Colonic mucosa (tissue), 4 donors: ENCODE measurements around the gene CCDC175. TPM values are rescaled to one million over a fixed set of nuclear protein-coding genes. Genes with fewer than 3 reads are reported as not detected.
A peak's percentile ranks its signal among the peaks of the same experiment; 100 is the strongest.

ENCODE experiments used
- DNase-seq: peaks from one replicate; pipeline ENCODE4 v3.0.0-alpha.2; 2020
- H3K27ac ChIP-seq: fragments of 200-600 bp; one replicate; pipeline ENCODE4 v1.8.0; 2021
- H3K27me3 ChIP-seq: fragments of 200-600 bp; one replicate; pipeline ENCODE4 v1.8.0; 2021
- H3K36me3 ChIP-seq: fragments of 200-600 bp; one replicate; pipeline ENCODE4 v1.8.0; 2021
- H3K4me1 ChIP-seq: fragments of 200-600 bp; one replicate; pipeline ENCODE4 v1.8.0; 2021; ENCODE audit warnings: mild to moderate bottlenecking
- H3K4me3 ChIP-seq: fragments of 200-600 bp; one replicate; pipeline ENCODE4 v1.8.0; 2021
- H3K9ac ChIP-seq, 2 donors: one replicate each; pipeline ENCODE4 v1.7.0; 2013; ENCODE audit warnings: control low read depth in 2 of 2, low read depth in 2 of 2, low read length in 2 of 2
- H3K9me3 ChIP-seq: fragments of 200-600 bp; one replicate; pipeline ENCODE4 v1.8.0; 2021
- intact Hi-C: fragments of 100-400 bp; cut with DNase I; formaldehyde crosslinking; loops from one replicate; pipeline ENCODE4 v1.14.1; 2022
- total RNA-seq, 2 donors: library from RNA; stranded (reverse); fragmentation: NEBNext Ultra II Directional in 1 of 2; extraction: Animal tissue kit (Norgen Biotek cat#: 25700) in 1 of 2; gene quantifications; one replicate each; pipeline ENCODE4 v1.2.1, GENCODE V29; 2021
- TF ChIP-seq, protein P1 (sequence below): fragments of 200-600 bp; IDR thresholded peaks from one replicate; pipeline ENCODE4 v1.8.0; 2022; ENCODE audit warnings: antibody characterized with exemption, mild to moderate bottlenecking
- donor health status: healthy.
- donor health status: DM: no; HTN: no; CAD: no.
- donor health status: DM: no; HTN: no; CAD: no.

CCDC175 gene
- total RNA-seq, 2 donors from 2014 or later = 0.27 to 0.32 TPM

DNA sequence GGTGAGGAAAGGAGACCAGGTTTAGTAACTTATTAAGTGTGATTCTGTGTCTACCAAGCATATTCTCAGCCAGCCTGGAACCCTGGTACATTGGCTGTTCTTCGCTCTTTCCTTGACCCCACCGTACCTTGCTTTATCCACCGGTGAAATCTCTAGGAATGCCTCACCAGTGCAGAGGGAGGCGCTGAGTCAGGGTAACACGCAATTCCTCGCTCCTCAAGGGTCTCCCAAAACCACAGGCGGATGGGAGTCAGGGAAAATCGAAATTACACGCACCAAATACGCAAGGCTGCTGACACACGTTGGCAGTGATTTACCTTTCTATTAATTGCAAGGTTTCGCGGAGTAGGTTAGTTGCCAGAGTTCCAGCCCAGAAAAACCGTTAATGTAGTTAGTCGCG lies 93.2 kb downstream of the CCDC175 start:
- H3K27me3 ChIP-seq = no peaks in the 10 kb centered on the region
- intact Hi-C loops = no loop called here
- TF ChIP-seq, protein P1, sequence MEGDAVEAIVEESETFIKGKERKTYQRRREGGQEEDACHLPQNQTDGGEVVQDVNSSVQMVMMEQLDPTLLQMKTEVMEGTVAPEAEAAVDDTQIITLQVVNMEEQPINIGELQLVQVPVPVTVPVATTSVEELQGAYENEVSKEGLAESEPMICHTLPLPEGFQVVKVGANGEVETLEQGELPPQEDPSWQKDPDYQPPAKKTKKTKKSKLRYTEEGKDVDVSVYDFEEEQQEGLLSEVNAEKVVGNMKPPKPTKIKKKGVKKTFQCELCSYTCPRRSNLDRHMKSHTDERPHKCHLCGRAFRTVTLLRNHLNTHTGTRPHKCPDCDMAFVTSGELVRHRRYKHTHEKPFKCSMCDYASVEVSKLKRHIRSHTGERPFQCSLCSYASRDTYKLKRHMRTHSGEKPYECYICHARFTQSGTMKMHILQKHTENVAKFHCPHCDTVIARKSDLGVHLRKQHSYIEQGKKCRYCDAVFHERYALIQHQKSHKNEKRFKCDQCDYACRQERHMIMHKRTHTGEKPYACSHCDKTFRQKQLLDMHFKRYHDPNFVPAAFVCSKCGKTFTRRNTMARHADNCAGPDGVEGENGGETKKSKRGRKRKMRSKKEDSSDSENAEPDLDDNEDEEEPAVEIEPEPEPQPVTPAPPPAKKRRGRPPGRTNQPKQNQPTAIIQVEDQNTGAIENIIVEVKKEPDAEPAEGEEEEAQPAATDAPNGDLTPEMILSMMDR = no peak
- H3K9ac ChIP-seq = peak overlapping the region; percentile 70 to 83
- peak overlapping the region; percentile 89 for H3K27ac ChIP-seq
- no peaks in the 10 kb centered on the region for H3K36me3 ChIP-seq
- H3K4me3 ChIP-seq = peak overlapping the region; percentile 74
- DNase-seq = peak; percentile 36
- H3K4me1 ChIP-seq = peaks cover 6% of the 10 kb centered on the region
- H3K9me3 ChIP-seq = no peaks in the 10 kb centered on the region

DNA sequence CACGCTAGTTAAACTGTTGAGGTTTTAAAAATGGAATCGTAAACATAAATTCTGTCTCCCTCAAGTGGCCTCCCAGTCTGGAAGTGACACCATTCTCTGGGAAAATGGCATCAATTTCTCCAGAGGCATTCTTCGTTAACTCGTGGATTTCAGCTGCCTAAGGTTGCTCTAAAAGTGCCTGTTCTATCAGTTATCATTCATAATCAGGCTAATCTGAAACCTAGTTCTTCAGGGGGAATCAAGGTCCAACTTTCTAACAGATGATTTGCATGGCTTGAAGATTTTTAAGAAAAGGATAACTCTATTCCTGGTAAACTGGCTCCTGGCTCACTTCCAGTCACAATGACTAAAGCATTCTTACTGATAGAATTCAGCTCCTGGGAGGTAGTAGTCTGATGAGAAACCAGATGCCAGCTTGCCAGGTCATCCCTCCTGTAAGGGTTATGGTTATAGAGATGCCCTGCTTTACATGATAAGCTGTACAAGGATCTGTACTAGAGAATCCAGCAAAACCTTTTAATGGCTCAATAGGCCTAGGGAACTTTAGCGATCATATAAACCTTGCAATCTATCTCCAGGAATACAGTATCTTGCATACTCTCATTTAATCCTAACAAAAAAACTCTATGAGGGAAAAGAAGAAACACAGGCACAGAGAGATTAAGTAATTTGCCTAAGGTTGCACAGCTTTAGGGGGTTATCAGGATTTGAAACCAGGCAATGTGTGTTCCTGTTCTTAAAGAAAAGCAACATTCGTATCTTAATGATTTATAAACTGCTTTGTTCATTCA lies 93.9 kb downstream of the CCDC175 start:
- TF ChIP-seq, protein P1 = no peak
- DNase-seq = peak; percentile 40
- Histone ChIP-seq H3K36me3 (no peaks in the 10 kb centered on the region), H3K4me3 (peak overlapping the region; percentile 74), H3K9ac (peak overlapping the region in 1 of 2 donors; percentile 70), H3K27me3 (no peaks in the 10 kb centered on the region), H3K4me1 (peaks cover 6% of the 10 kb centered on the region), H3K27ac (peak overlapping the region; percentile 89), H3K9me3 (no peaks in the 10 kb centered on the region)
- intact Hi-C loops = no loop called here

DNA sequence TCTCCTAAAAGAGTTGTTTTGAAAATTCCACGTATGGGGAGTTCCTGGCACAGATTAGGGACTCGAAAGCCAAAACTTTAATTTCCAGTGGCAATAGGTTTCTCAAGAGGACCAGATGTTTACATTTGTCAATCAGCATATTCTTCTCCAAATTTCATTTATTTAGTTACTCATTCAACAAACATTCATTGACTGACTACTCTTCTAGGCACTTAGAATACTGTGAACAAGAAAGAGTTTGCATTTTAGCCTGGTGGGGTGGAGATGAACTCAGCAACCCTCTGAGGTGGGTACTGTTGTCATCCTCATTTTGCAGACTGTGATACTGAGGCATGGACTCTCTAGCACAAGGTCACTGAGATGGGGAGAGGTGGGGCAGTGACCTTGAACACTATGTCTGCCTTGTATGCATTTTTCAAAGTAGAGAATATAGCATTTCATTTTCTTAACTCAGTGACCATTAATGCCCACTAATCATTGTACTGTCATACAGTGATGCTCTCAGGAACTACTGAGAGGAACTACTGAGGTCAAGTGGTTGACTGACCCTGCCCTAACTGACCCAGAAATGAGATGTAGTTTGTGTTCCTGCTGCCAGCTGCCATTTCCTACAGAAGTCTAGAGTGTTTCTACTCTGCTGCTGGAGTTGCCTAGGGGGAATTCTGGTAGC lies 94.6 kb downstream of the CCDC175 start:
- no peak for DNase-seq

DNA sequence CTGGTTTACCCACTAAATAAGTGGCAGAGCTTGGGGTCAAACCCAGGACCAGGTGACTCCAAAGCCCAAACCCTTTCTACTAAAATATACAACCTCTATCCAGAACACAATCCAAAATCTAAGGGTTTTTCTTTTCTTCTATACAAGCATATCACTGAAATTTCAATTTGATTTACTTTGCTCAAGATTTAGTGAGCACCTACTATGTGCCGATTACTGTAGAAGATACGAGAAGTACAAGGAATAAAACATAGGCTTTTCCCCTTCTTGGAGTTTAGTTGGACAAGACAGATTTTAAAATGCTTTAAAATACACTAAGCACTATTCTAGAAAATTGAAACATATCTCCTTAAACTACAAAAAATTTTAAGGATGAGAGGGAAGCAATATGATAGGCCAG lies 95.2 kb downstream of the CCDC175 start:
- no peaks in the 10 kb centered on the region for H3K27me3 ChIP-seq
- TF ChIP-seq, protein P1 = no peak
- H3K4me3 ChIP-seq = no peak overlapping the region
- no peak for DNase-seq
- intact Hi-C loops = no loop called here
- H3K4me1 ChIP-seq = peaks cover 6% of the 10 kb centered on the region
- H3K9ac ChIP-seq = no peak overlapping the region
- no peak overlapping the region for H3K27ac ChIP-seq
- H3K9me3 ChIP-seq = no peaks in the 10 kb centered on the region
- H3K36me3 ChIP-seq = no peaks in the 10 kb centered on the region

More for the DNA sequence above, 94.6 kb downstream of the CCDC175 start:
- Histone ChIP-seq H3K9me3 (no peaks in the 10 kb centered on the region), H3K4me1 (peaks cover 6% of the 10 kb centered on the region), H3K27me3 (no peaks in the 10 kb centered on the region), H3K27ac (no peak overlapping the region), H3K4me3 (no peak overlapping the region), H3K36me3 (no peaks in the 10 kb centered on the region), H3K9ac (peak overlapping the region in 1 of 2 donors; percentile 70)
- TF ChIP-seq, protein P1 = no peak
- intact Hi-C loops = no loop called here

DNA sequence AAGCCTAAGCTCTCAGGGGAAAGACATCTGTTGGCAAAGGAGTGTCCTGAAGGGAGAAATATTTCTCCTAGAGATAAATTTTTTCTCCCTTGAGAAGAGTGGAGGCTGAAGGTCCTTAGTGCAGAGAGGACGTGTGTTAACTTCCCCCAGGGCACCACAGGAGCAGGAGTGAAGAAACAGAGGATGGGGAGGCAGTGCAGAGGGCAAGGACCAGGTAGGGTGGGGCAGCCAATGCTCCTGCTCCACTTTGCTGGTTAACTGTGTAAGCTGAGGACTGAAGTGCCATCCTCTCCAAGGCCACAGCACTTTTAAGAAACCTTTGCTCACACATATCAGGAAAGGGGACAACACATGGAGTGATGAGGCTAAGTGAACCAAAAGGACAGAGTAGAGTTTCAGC lies 96.4 kb downstream of the CCDC175 start:
- Histone ChIP-seq H3K9me3 (no peaks in the 10 kb centered on the region), H3K4me3 (no peak overlapping the region), H3K36me3 (no peaks in the 10 kb centered on the region), H3K9ac (no peak overlapping the region), H3K27ac (no peak overlapping the region), H3K4me1 (peaks cover 2% of the 10 kb centered on the region), H3K27me3 (no peaks in the 10 kb centered on the region)
- DNase-seq = no peak
- intact Hi-C loops = no loop called here
- TF ChIP-seq, protein P1 = no peak
